ENCODE data around the gene CREB3.

The CREB3 gene

GRCh38 chr9:35781066-35781465, 48.6 kb downstream of the CREB3 start:
- no peak for DNase-seq (ENCODE audit: low read depth)

GRCh38 chr9:35783418-35783817, 51.0 kb downstream of the CREB3 start:
- no peak for DNase-seq (ENCODE audit: low read depth)
